HCT116 (cell line): ENCODE data around the gene SMARCA2. TPM values are rescaled to one million over a fixed set of nuclear protein-coding genes. Genes with fewer than 3 reads are reported as not detected.

Source experiments
- ATAC-seq: fragments of 200-7000 bp; cut with Tn5 transposase; 2 replicates; pipeline ENCODE4 v1.9.1; 2020; ENCODE audit warnings: mild to moderate bottlenecking, moderate library complexity
- BruUV-seq: library from RNA; stranded (reverse); fragments of 400-500 nt; replicated peaks from 2 replicates; lab custom pipeline; 2021; lab: Mats Ljungman, UMichigan
- CTCF ChIA-PET: fragments of 300-600 bp; sonication (Branson Sonifier 250); formaldehyde crosslinking; loops from one replicate; lab custom pipeline; 2021; ENCODE audit warnings: antibody characterized with exemption; lab: Charles Lee
- POLR2A ChIA-PET: fragments of 300-600, 350-600 bp; sonication (Branson Sonifier 250); formaldehyde crosslinking; loops from one replicate; lab custom pipeline; 2021; ENCODE audit warnings: antibody characterized with exemption; lab: Charles Lee
- RAD21 ChIA-PET, 2 experiments: fragments of 300-600 bp; sonication (Branson Sonifier 250); formaldehyde crosslinking; loops; one replicate each; lab custom pipeline; 2023; ENCODE audit warnings: low total read pairs in 2 of 2; ENCODE audit not compliant: uncharacterized antibody in 2 of 2, unreplicated experiment in 2 of 2, low non-redundant PET in 1 of 2; lab: Charles Lee
- DNase-seq: peaks from one replicate; pipeline ENCODE4 v3.0.0-alpha.2; 2010; ENCODE audit warnings: low read depth, low spot score
- H2AFZ ChIP-seq: fragments of 200-600 bp; shearing (Covaris generic), sonication (generic); 2 replicates; pipeline ENCODE4 v1.6.1; 2017; ENCODE audit warnings: low read depth, mixed run types, mixed read lengths, antibody characterized with exemption, low read length; ENCODE audit not compliant: poor library complexity, severe bottlenecking
- H3K27ac ChIP-seq: 2 replicates; pipeline ENCODE4 v1.5.1; 2012; ENCODE audit warnings: low read depth, low read length
- H3K27me3 ChIP-seq: fragments of 200-600 bp; sonication (generic); 2 replicates; pipeline ENCODE4 v1.6.1; 2016; ENCODE audit warnings: mixed run types, low read length, mixed read lengths; ENCODE audit not compliant: insufficient read depth
- H3K36me3 ChIP-seq, 2 experiments: fragments of 200-500 bp in 1 of 2; fragments of 200-600 bp in 1 of 2; sonication (Bioruptor generic) in 1 of 2; sonication (generic) in 1 of 2; 2 replicates each; pipeline versions ENCODE4 v1.5.1 to v1.6.1; 2014 to 2016; ENCODE audit warnings: low read length in 2 of 2, inconsistent platforms in 1 of 2, mixed read lengths in 1 of 2, mixed run types in 1 of 2; ENCODE audit not compliant: insufficient read depth in 2 of 2, control insufficient read depth in 1 of 2
- H3K4me1 ChIP-seq, 2 experiments: fragments of 200-600 bp in 1 of 2; sonication (generic) in 1 of 2; 2 replicates each; pipeline versions ENCODE4 v1.5.1 to v1.6.1; 2012 to 2017; ENCODE audit warnings: low read length in 2 of 2, inconsistent platforms in 1 of 2, mild to moderate bottlenecking in 1 of 2, mixed read lengths in 1 of 2, mixed run types in 1 of 2, moderate library complexity in 1 of 2; ENCODE audit not compliant: insufficient read depth in 2 of 2, control insufficient read depth in 1 of 2
- H3K4me2 ChIP-seq: fragments of 200-600 bp; sonication (generic); 2 replicates; pipeline ENCODE4 v1.6.1; 2017; ENCODE audit warnings: mixed run types, low read length, mixed read lengths
- H3K4me3 ChIP-seq, 2 experiments: fragments of 200-600 bp in 1 of 2; sonication (generic) in 1 of 2; replicated peaks in 1 of 2; 2 replicates each; pipeline ENCODE4 v1.5.1; 2011 to 2016; ENCODE audit warnings: low read length in 2 of 2, control low read depth in 1 of 2, low read depth in 1 of 2, mild to moderate bottlenecking in 1 of 2, mixed read lengths in 1 of 2, mixed run types in 1 of 2
- H3K79me2 ChIP-seq: fragments of 200-600 bp; sonication (generic); 2 replicates; pipeline ENCODE4 v1.6.1; 2017; ENCODE audit warnings: mild to moderate bottlenecking, mixed run types, low read length, moderate library complexity, mixed read lengths; ENCODE audit not compliant: insufficient read depth
- H3K9ac ChIP-seq: fragments of 200-600 bp; sonication (generic); 2 replicates; pipeline ENCODE4 v1.6.1; 2016; ENCODE audit warnings: low read length, mixed read lengths
- H3K9me2 ChIP-seq: fragments of 200-600 bp; sonication (generic), shearing (Covaris generic); 2 replicates; pipeline ENCODE4 v1.6.1; 2017; ENCODE audit warnings: mixed run types, mild to moderate bottlenecking, moderate library complexity; ENCODE audit not compliant: insufficient read depth
- H3K9me3 ChIP-seq, 2 experiments: fragments of 200-500 bp in 1 of 2; fragments of 200-600 bp in 1 of 2; sonication (Bioruptor generic) in 1 of 2; sonication (generic) in 1 of 2; 2 replicates each; pipeline ENCODE4 v1.6.1; 2014 to 2017; ENCODE audit warnings: low read length in 2 of 2, mixed read lengths in 2 of 2, inconsistent platforms in 1 of 2, low read depth in 1 of 2, mild to moderate bottlenecking in 1 of 2, mixed run types in 1 of 2, moderate library complexity in 1 of 2; ENCODE audit not compliant: control insufficient read depth in 1 of 2, insufficient read depth in 1 of 2
- H4K20me1 ChIP-seq: fragments of 200-600 bp; sonication (generic), shearing (Covaris generic); 2 replicates; pipeline ENCODE4 v1.6.1; 2017; ENCODE audit warnings: mixed run types, mild to moderate bottlenecking, moderate library complexity; ENCODE audit not compliant: insufficient read depth
- CTCF ChIP-seq, 3 experiments: fragments of 200-600 bp in 1 of 3; sonication (generic) in 1 of 3; IDR thresholded peaks in 2 of 3; conservative IDR thresholded peaks in 1 of 3; 2 replicates each; pipeline ENCODE4 v1.5.1; 2012 to 2017; ENCODE audit warnings: low read depth in 2 of 3, low read length in 2 of 3, antibody characterized with exemption in 1 of 3, borderline replicate concordance in 1 of 3, control low read depth in 1 of 3, mild to moderate bottlenecking in 1 of 3, mixed read lengths in 1 of 3, mixed run types in 1 of 3, moderate library complexity in 1 of 3; ENCODE audit not compliant: insufficient read depth in 1 of 3
- POLR2A ChIP-seq: IDR thresholded peaks from 2 replicates; pipeline ENCODE4 v1.7.0; 2011; ENCODE audit warnings: borderline replicate concordance; ENCODE audit not compliant: insufficient read depth, insufficient read length; ENCODE audit errors: extremely low read depth
- SIN3A ChIP-seq: IDR thresholded peaks from 2 replicates; pipeline ENCODE4 v1.6.1; 2012; ENCODE audit warnings: low read depth
- intact Hi-C: fragments of 100-400 bp; cut with micrococcal nuclease; formaldehyde crosslinking; loops from 2 replicates; pipeline ENCODE4 v1.10.0; 2022
- total RNA-seq: library from RNA; stranded (reverse); gene quantifications from one replicate; pipeline ENCODE4 v1.2.1, GENCODE V29; 2021; ENCODE audit not compliant: unreplicated experiment
- TF ChIP-seq, protein P1 (sequence below): IDR thresholded peaks from 2 replicates; pipeline ENCODE4 v1.6.1; 2012

Gene SMARCA2
- total RNA-seq, 1 experiment from 2014 or later, result 14.7 TPM

DNA sequence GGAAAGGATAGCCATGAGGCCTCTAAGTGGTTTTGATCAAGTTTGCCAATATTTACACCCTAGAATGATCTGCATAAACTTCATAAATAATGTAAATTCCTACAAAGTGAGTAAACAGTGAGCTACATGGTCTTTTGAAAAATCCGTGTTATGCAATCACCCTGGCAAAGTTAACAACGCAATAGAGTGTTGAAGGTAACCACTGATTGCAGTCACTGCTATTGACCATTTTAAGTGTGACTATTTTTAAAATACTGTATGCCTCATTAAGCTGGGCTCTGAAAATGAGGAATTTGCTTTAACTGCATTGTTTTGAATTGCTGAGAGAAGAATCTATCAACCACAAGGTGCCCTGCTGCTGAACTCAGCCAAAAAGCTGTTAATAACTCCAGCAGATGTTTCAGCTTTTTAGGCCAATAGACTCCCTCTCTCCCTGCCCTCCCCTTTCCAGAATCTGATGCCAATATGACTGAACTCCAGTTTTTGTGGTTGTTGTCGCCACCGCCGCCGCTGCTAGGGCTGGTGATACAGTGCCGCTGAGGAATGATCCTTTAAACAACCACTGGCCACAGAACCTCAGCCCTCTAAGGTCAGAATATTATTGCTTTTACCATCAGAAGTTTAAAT lies 35.3 kb upstream of the SMARCA2 start:
- POLR2A ChIA-PET, result no interaction called here

More for the DNA sequence above, 35.3 kb upstream of the SMARCA2 start:
- Histone ChIP-seq H3K27me3 (0 out of 2 replicates have a peak, but pooled peaks cover 6% of the 10 kb centered on the region), H3K36me3 (no peaks in the 10 kb centered on the region), H4K20me1 (no peaks in the 10 kb centered on the region), H3K4me1 (no peaks in the 10 kb centered on the region), H2AFZ (no peak overlapping the region), H3K9me3 (no peaks in the 10 kb centered on the region), H3K79me2 (no peaks in the 10 kb centered on the region), H3K4me2 (no peak overlapping the region), H3K27ac (no peak overlapping the region), H3K9me2 (no peaks in the 10 kb centered on the region), H3K4me3 (no peak overlapping the region), H3K9ac (no peak overlapping the region)
- BruUV-seq, result no TSS peak
- RAD21 ChIA-PET, result no interaction called here
- CTCF ChIA-PET, result no interaction called here
- DNase-seq (no peak), ATAC-seq (no peak)
- TF ChIP-seq SIN3A, result no peak
- no peak for TF ChIP-seq CTCF (IDR thresholded peaks at IDR 0.05 in 2 of 3, conservative IDR thresholded peaks at IDR 0.05 in 1 of 3; ENCODE audit: borderline replicate concordance in 1 of 3, insufficient read depth in 1 of 3, low read depth in 2 of 3, low read length in 2 of 3)
- TF ChIP-seq POLR2A, result no peak
- TF ChIP-seq, protein P1, sequence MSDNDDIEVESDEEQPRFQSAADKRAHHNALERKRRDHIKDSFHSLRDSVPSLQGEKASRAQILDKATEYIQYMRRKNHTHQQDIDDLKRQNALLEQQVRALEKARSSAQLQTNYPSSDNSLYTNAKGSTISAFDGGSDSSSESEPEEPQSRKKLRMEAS, result no peak
- intact Hi-C loops, result no loop called here
